Keratinocyte (primary cell): ENCODE measurements around the gene CECR2.

Experiments used
- EZH2 ChIP-seq: IDR thresholded peaks from one replicate; pipeline ENCODE4 v1.6.1; 2012; ENCODE audit warnings: inconsistent platforms, mild to moderate bottlenecking, low read length, moderate library complexity
- TF ChIP-seq, protein P1 (sequence below), 3 experiments: IDR thresholded peaks in 1 of 3; conservative IDR thresholded peaks in 1 of 3; optimal IDR thresholded peaks in 1 of 3; 2 replicates in 2 of 3; 3 replicates in 1 of 3; pipeline versions ENCODE3 to v1.5.1; 2011; ENCODE audit warnings: low read length in 3 of 3, mild to moderate bottlenecking in 3 of 3, moderate library complexity in 2 of 3, control low read depth in 1 of 3, inconsistent platforms in 1 of 3; ENCODE audit not compliant: insufficient read depth in 2 of 3; ENCODE audit errors: extremely low read depth in 1 of 3

DNA sequence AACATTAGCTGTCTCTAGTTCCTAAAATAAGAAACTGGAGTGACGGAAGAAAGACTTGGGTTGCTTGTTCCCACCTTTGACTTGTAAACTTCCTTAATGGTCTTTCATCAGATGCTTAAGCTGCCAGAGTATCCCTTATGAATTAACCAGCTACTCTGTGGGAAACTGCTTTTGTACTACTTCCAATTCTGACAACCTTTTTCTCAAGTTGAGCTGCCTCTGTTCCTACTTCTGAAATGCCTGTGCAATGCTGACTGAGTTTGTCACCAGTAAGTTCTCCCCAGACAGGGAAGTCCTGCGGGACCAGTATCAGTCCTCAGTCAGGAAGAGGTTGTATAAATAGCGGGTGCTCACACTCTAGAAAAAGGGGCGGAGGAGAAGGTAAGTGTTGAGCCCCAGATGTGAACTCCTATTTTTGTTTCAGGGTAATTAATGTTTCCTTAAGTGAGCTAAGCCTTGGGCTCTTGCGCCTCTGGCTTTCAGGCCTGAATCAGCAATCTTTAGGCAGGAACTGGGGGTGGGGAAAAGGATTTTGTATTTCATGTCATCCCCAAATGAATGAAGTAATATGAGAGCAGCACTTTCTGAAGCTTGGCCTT, 67.2 kb downstream of the CECR2 start:
- TF ChIP-seq, protein P1, sequence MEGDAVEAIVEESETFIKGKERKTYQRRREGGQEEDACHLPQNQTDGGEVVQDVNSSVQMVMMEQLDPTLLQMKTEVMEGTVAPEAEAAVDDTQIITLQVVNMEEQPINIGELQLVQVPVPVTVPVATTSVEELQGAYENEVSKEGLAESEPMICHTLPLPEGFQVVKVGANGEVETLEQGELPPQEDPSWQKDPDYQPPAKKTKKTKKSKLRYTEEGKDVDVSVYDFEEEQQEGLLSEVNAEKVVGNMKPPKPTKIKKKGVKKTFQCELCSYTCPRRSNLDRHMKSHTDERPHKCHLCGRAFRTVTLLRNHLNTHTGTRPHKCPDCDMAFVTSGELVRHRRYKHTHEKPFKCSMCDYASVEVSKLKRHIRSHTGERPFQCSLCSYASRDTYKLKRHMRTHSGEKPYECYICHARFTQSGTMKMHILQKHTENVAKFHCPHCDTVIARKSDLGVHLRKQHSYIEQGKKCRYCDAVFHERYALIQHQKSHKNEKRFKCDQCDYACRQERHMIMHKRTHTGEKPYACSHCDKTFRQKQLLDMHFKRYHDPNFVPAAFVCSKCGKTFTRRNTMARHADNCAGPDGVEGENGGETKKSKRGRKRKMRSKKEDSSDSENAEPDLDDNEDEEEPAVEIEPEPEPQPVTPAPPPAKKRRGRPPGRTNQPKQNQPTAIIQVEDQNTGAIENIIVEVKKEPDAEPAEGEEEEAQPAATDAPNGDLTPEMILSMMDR (optimal IDR thresholded peaks at IDR 0.05 in 1 of 3, IDR thresholded peaks at IDR 0.05 in 1 of 3, conservative IDR thresholded peaks at IDR 0.05 in 1 of 3; ENCODE audit: extremely low read depth in 1 of 3, insufficient read depth in 2 of 3, low read length in 3 of 3), result no peak
- no peak for TF ChIP-seq EZH2
